ENCODE results near the gene DTD1.
"Not testable (repeated sequence)": the region's sequence is repeated elsewhere in the genome, so short reads cannot be mapped to it uniquely, and the experiment has no call there.

The DTD1 gene

GRCh38 chr20:18778690-18779392, 191.0 kb downstream of the DTD1 start:
- Histone ChIP-seq H3K27me3 (ENCODE audit: low read length) (no peaks in the 10 kb centered on the region), H3K36me3 (ENCODE audit: low read length) (no peaks in the 10 kb centered on the region), H3K9ac (ENCODE audit: low read length) (no peak overlapping the region), H2AFZ (ENCODE audit: low read depth, low read length, severe bottlenecking) (no peak overlapping the region), H3K27ac (ENCODE audit: low read depth, low read length) (no peak overlapping the region), H3K79me2 (ENCODE audit: insufficient read depth, low read length) (no peaks in the 10 kb centered on the region), H3K4me3 (ENCODE audit: insufficient read depth, low read length, poor library complexity, severe bottlenecking) (no peak overlapping the region), H3K9me3 (ENCODE audit: insufficient read depth, low read length) (no peaks in the 10 kb centered on the region), H3F3A (ENCODE audit: insufficient read depth) (no peaks in the 10 kb centered on the region), H3K9me2 (replicated peaks; ENCODE audit: insufficient read depth, low read length) (no peaks in the 10 kb centered on the region), H4K20me1 (ENCODE audit: low read depth, low read length) (no peaks in the 10 kb centered on the region), H3K4me2 (ENCODE audit: low read depth, low read length, poor library complexity, severe bottlenecking) (no peak overlapping the region)
- no peak for TF ChIP-seq EZH2phosphoT487 (conservative IDR thresholded peaks at IDR 0.05; ENCODE audit: low read length)

GRCh38 chr20:18780385-18781130, 192.7 kb downstream of the DTD1 start:
- Histone ChIP-seq H3K9me2 (replicated peaks; ENCODE audit: insufficient read depth, low read length) (no peaks in the 10 kb centered on the region), H3K27me3 (ENCODE audit: low read length) (no peaks in the 10 kb centered on the region), H3F3A (ENCODE audit: insufficient read depth) (no peaks in the 10 kb centered on the region), H4K20me1 (ENCODE audit: low read depth, low read length) (no peaks in the 10 kb centered on the region), H3K9ac (ENCODE audit: low read length) (no peak overlapping the region), H3K4me3 (ENCODE audit: insufficient read depth, low read length, poor library complexity, severe bottlenecking) (no peak overlapping the region), H3K79me2 (ENCODE audit: insufficient read depth, low read length) (no peaks in the 10 kb centered on the region), H3K9me3 (ENCODE audit: insufficient read depth, low read length) (no peaks in the 10 kb centered on the region), H2AFZ (ENCODE audit: low read depth, low read length, severe bottlenecking) (no peak overlapping the region), H3K4me2 (ENCODE audit: low read depth, low read length, poor library complexity, severe bottlenecking) (no peak overlapping the region), H3K27ac (ENCODE audit: low read depth, low read length) (no peak overlapping the region), H3K36me3 (ENCODE audit: low read length) (no peaks in the 10 kb centered on the region)
- TF ChIP-seq, protein P1, sequence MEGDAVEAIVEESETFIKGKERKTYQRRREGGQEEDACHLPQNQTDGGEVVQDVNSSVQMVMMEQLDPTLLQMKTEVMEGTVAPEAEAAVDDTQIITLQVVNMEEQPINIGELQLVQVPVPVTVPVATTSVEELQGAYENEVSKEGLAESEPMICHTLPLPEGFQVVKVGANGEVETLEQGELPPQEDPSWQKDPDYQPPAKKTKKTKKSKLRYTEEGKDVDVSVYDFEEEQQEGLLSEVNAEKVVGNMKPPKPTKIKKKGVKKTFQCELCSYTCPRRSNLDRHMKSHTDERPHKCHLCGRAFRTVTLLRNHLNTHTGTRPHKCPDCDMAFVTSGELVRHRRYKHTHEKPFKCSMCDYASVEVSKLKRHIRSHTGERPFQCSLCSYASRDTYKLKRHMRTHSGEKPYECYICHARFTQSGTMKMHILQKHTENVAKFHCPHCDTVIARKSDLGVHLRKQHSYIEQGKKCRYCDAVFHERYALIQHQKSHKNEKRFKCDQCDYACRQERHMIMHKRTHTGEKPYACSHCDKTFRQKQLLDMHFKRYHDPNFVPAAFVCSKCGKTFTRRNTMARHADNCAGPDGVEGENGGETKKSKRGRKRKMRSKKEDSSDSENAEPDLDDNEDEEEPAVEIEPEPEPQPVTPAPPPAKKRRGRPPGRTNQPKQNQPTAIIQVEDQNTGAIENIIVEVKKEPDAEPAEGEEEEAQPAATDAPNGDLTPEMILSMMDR (IDR thresholded peaks at IDR 0.05; ENCODE audit: insufficient read depth, low read length, poor library complexity, severe bottlenecking) = no peak
- TF ChIP-seq EZH2phosphoT487 (conservative IDR thresholded peaks at IDR 0.05; ENCODE audit: low read length) = no peak

GRCh38 chr20:18781509-18781908, 193.7 kb downstream of the DTD1 start:
- H3K36me3 ChIP-seq (ENCODE audit: low read length) = no peaks in the 10 kb centered on the region
- no peak overlapping the region for H2AFZ ChIP-seq (ENCODE audit: low read depth, low read length, severe bottlenecking)
- H4K20me1 ChIP-seq (ENCODE audit: low read depth, low read length) = no peaks in the 10 kb centered on the region
- no peaks in the 10 kb centered on the region for H3K9me3 ChIP-seq (ENCODE audit: insufficient read depth, low read length)
- H3K9me2 ChIP-seq (replicated peaks; ENCODE audit: insufficient read depth, low read length) = no peaks in the 10 kb centered on the region
- H3K4me2 ChIP-seq (ENCODE audit: low read depth, low read length, poor library complexity, severe bottlenecking) = no peak overlapping the region
- no peaks in the 10 kb centered on the region for H3F3A ChIP-seq (ENCODE audit: insufficient read depth)
- H3K79me2 ChIP-seq (ENCODE audit: insufficient read depth, low read length) = no peaks in the 10 kb centered on the region
- H3K27ac ChIP-seq (ENCODE audit: low read depth, low read length) = no peak overlapping the region
- H3K9ac ChIP-seq (ENCODE audit: low read length) = no peak overlapping the region
- no peaks in the 10 kb centered on the region for H3K27me3 ChIP-seq (ENCODE audit: low read length)
- no peak overlapping the region for H3K4me3 ChIP-seq (ENCODE audit: insufficient read depth, low read length, poor library complexity, severe bottlenecking)
- no peak for TF ChIP-seq EZH2phosphoT487 (conservative IDR thresholded peaks at IDR 0.05; ENCODE audit: low read length)

DNA sequence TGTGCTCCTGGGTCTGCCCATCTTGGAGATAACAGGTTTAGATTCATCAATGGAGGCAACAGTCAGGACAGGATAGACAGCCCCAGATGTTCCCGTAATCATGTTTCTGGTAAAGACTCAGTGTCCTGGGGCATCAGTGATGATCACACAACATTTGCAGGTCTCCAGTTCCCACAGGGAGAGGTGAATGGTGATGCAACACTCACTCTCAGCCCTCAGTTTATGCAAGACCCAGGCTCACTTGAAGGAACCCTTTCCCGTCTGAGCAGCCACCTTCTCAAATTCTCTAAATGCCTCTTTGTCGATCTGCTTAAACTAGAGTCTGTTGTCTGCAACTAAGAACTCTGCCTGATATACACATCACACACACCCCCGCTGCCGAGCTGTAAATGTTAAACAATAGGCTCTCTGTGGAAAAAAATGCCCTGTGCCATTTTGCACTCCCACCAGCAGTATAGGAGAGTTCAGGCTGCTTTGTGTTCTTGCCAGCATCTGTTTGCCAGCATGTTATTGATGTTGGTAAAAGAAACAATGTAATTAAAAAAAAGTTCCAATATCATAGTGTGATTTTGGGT, 195.6 kb downstream of the DTD1 start:
- no peaks in the 10 kb centered on the region for H3K27me3 ChIP-seq (ENCODE audit: low read length)
- H3K4me2 ChIP-seq (ENCODE audit: low read depth, low read length, poor library complexity, severe bottlenecking) = no peak overlapping the region
- H3K9me2 ChIP-seq (replicated peaks; ENCODE audit: insufficient read depth, low read length) = no peaks in the 10 kb centered on the region
- H3K79me2 ChIP-seq (ENCODE audit: insufficient read depth, low read length) = no peaks in the 10 kb centered on the region
- TF ChIP-seq EZH2phosphoT487 (conservative IDR thresholded peaks at IDR 0.05; ENCODE audit: low read length) = no peak
- TF ChIP-seq, protein P1 (IDR thresholded peaks at IDR 0.05; ENCODE audit: insufficient read depth, low read length, poor library complexity, severe bottlenecking) = no peak
- H3K36me3 ChIP-seq (ENCODE audit: low read length) = no peaks in the 10 kb centered on the region
- H3F3A ChIP-seq (ENCODE audit: insufficient read depth) = no peaks in the 10 kb centered on the region
- H4K20me1 ChIP-seq (ENCODE audit: low read depth, low read length) = no peaks in the 10 kb centered on the region
- no peak overlapping the region for H3K9ac ChIP-seq (ENCODE audit: low read length)
- no peaks in the 10 kb centered on the region for H3K9me3 ChIP-seq (ENCODE audit: insufficient read depth, low read length)
- H2AFZ ChIP-seq (ENCODE audit: low read depth, low read length, severe bottlenecking) = no peak overlapping the region
- no peak overlapping the region for H3K27ac ChIP-seq (ENCODE audit: low read depth, low read length)
- H3K4me3 ChIP-seq (ENCODE audit: insufficient read depth, low read length, poor library complexity, severe bottlenecking) = no peak overlapping the region

- H4K20me1 ChIP-seq (ENCODE audit: low read depth, low read length); H3K36me3 ChIP-seq (ENCODE audit: low read length): not testable (repeated sequence)
Observed at GRCh38 chr20:18787046-18787445, 199.2 kb downstream of the DTD1 start.

More at GRCh38 chr20:18787046-18787445, 199.2 kb downstream of the DTD1 start:
- H3K27ac ChIP-seq (ENCODE audit: low read depth, low read length); H3K9me2 ChIP-seq (replicated peaks; ENCODE audit: insufficient read depth, low read length); H2AFZ ChIP-seq (ENCODE audit: low read depth, low read length, severe bottlenecking); H3K4me3 ChIP-seq (ENCODE audit: insufficient read depth, low read length, poor library complexity, severe bottlenecking); H3K4me2 ChIP-seq (ENCODE audit: low read depth, low read length, poor library complexity, severe bottlenecking); H3K9me3 ChIP-seq (ENCODE audit: insufficient read depth, low read length); H3F3A ChIP-seq (ENCODE audit: insufficient read depth); H3K79me2 ChIP-seq (ENCODE audit: insufficient read depth, low read length); H3K9ac ChIP-seq (ENCODE audit: low read length); H3K27me3 ChIP-seq (ENCODE audit: low read length): not testable (repeated sequence)

Measured in SU-DHL-6 (cell line).